Measurements from ENCODE around the gene RERE. TPM values are rescaled to one million over a fixed set of nuclear protein-coding genes. Genes with fewer than 3 reads are reported as not detected.

The RERE gene
- total RNA-seq, 1 experiment from 2014 or later, result 161 TPM

DNA sequence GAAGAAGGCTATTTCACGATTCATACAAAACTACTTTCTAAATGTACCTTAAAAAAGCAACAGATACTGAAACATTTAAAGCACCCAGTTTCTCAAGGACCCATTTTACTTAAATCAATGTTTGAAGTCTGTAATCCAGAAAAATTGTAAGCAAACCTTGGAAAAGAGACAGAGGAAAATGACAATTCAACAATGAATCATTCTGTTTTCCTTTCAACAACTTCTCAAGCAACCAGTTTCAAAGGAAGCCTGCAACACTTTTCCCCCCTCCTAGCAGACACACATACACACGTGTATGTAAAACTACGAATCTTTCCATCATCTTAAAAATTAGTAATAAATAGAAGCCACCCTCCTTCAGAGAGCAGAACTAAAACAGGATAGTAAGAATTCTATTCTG lies 1.2 kb downstream of the RERE start (continued):
- TF ChIP-seq, protein P1, sequence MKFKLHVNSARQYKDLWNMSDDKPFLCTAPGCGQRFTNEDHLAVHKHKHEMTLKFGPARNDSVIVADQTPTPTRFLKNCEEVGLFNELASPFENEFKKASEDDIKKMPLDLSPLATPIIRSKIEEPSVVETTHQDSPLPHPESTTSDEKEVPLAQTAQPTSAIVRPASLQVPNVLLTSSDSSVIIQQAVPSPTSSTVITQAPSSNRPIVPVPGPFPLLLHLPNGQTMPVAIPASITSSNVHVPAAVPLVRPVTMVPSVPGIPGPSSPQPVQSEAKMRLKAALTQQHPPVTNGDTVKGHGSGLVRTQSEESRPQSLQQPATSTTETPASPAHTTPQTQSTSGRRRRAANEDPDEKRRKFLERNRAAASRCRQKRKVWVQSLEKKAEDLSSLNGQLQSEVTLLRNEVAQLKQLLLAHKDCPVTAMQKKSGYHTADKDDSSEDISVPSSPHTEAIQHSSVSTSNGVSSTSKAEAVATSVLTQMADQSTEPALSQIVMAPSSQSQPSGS (CRISPR knock-in tag; IDR thresholded peaks at IDR 0.05; ENCODE audit: borderline replicate concordance, low read depth), result no peak
- TF ChIP-seq PREB (CRISPR knock-in tag; IDR thresholded peaks at IDR 0.05; ENCODE audit: borderline replicate concordance), result no peak
- TF ChIP-seq, protein P2, sequence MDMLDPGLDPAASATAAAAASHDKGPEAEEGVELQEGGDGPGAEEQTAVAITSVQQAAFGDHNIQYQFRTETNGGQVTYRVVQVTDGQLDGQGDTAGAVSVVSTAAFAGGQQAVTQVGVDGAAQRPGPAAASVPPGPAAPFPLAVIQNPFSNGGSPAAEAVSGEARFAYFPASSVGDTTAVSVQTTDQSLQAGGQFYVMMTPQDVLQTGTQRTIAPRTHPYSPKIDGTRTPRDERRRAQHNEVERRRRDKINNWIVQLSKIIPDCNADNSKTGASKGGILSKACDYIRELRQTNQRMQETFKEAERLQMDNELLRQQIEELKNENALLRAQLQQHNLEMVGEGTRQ (CRISPR knock-in tag; IDR thresholded peaks at IDR 0.05), result no peak
- no peak for TF ChIP-seq ZBTB21 (CRISPR knock-in tag; IDR thresholded peaks at IDR 0.05; ENCODE audit: borderline replicate concordance)
- TF ChIP-seq HMGXB4 (CRISPR knock-in tag; IDR thresholded peaks at IDR 0.05), result no peak

DNA sequence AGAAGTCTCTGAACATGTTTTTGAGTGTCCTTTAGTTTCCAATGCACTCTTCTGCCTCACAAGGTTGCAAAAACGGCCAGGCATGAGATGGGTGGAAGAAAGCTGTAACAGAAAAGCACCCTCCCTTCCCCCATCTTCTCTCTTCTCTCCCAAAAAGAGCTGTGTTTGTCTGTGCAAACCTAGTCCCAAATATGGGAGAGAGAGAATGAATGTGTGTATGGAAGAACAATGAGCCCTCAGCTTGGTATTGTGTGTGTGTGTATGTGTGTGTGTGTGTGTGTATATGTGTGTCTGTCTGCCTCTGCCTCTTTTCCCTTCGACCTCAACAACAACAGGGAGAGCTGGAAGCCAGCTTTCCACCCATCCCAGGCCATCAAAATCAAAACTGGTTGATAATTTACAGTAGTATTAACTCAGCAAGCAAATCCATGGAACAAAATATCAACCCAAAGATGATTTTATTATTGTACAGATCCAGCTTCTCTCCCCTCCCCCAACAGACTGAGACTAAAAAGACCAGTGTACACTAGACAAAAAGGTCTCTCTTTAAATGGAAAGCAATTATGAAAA lies 1.8 kb downstream of the RERE start:
- ChIA-PET POLR2A (no interaction called here), CTCF (interaction anchor here (1.0 to 2.1 kb wide), 6 partner anchors 10 to 189 kb away, joined by 3 to 50 read pairs (median 4); no protein-coding TSS in a partner anchor)
- DNase-seq (ENCODE audit: low spot score) (no peak), ATAC-seq (no peak)
- peaks cover 49% of the 10 kb centered on the region for H3K4me1 Mint-ChIP-seq
- H3K4me3 Mint-ChIP-seq, result peak overlapping the region; percentile 88
- TF ChIP-seq, protein P3, sequence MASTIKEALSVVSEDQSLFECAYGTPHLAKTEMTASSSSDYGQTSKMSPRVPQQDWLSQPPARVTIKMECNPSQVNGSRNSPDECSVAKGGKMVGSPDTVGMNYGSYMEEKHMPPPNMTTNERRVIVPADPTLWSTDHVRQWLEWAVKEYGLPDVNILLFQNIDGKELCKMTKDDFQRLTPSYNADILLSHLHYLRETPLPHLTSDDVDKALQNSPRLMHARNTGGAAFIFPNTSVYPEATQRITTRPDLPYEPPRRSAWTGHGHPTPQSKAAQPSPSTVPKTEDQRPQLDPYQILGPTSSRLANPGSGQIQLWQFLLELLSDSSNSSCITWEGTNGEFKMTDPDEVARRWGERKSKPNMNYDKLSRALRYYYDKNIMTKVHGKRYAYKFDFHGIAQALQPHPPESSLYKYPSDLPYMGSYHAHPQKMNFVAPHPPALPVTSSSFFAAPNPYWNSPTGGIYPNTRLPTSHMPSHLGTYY (CRISPR knock-in tag; IDR thresholded peaks at IDR 0.05), result no peak
- TF ChIP-seq ZNF121 (CRISPR knock-in tag; IDR thresholded peaks at IDR 0.05), result no peak
- TF ChIP-seq FOXK1 (CRISPR knock-in tag; IDR thresholded peaks at IDR 0.05), result no peak
- no peak for TF ChIP-seq KAT7 (CRISPR knock-in tag; IDR thresholded peaks at IDR 0.05; ENCODE audit: borderline replicate concordance)
- TF ChIP-seq, protein P4, sequence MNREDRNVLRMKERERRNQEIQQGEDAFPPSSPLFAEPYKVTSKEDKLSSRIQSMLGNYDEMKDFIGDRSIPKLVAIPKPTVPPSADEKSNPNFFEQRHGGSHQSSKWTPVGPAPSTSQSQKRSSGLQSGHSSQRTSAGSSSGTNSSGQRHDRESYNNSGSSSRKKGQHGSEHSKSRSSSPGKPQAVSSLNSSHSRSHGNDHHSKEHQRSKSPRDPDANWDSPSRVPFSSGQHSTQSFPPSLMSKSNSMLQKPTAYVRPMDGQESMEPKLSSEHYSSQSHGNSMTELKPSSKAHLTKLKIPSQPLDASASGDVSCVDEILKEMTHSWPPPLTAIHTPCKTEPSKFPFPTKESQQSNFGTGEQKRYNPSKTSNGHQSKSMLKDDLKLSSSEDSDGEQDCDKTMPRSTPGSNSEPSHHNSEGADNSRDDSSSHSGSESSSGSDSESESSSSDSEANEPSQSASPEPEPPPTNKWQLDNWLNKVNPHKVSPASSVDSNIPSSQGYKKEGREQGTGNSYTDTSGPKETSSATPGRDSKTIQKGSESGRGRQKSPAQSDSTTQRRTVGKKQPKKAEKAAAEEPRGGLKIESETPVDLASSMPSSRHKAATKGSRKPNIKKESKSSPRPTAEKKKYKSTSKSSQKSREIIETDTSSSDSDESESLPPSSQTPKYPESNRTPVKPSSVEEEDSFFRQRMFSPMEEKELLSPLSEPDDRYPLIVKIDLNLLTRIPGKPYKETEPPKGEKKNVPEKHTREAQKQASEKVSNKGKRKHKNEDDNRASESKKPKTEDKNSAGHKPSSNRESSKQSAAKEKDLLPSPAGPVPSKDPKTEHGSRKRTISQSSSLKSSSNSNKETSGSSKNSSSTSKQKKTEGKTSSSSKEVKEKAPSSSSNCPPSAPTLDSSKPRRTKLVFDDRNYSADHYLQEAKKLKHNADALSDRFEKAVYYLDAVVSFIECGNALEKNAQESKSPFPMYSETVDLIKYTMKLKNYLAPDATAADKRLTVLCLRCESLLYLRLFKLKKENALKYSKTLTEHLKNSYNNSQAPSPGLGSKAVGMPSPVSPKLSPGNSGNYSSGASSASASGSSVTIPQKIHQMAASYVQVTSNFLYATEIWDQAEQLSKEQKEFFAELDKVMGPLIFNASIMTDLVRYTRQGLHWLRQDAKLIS (CRISPR knock-in tag; IDR thresholded peaks at IDR 0.05; ENCODE audit: borderline replicate concordance), result no peak
- no peaks in the 10 kb centered on the region for H3K36me3 Mint-ChIP-seq
- peak overlapping the region; percentile 86 for H3K27ac Mint-ChIP-seq
- H3K27me3 Mint-ChIP-seq (ENCODE audit: low read depth), result no peaks in the 10 kb centered on the region
- H3K9me3 Mint-ChIP-seq, result no peaks in the 10 kb centered on the region

GRCh38 chr1:8814865-8815264 lies 2.6 kb downstream of the RERE start:
- H3K27ac Mint-ChIP-seq, result no peak overlapping the region
- H3K9me3 Mint-ChIP-seq, result no peaks in the 10 kb centered on the region
- no peaks in the 10 kb centered on the region for H3K36me3 Mint-ChIP-seq
- CTCF ChIA-PET, result interaction anchor here (1.0 to 2.1 kb wide), 6 partner anchors 9 to 190 kb away, joined by 3 to 50 read pairs (median 4); no protein-coding TSS in a partner anchor
- DNase-seq (ENCODE audit: low spot score) (no peak), ATAC-seq (peak; percentile 12; the same call in 1 of the 2 replicates)
- POLR2A ChIA-PET, result no interaction called here
- peaks cover 50% of the 10 kb centered on the region for H3K4me1 Mint-ChIP-seq
- H3K4me3 Mint-ChIP-seq, result peak overlapping the region; percentile 88
- H3K27me3 Mint-ChIP-seq (ENCODE audit: low read depth), result no peaks in the 10 kb centered on the region
- TF ChIP-seq, protein P5, sequence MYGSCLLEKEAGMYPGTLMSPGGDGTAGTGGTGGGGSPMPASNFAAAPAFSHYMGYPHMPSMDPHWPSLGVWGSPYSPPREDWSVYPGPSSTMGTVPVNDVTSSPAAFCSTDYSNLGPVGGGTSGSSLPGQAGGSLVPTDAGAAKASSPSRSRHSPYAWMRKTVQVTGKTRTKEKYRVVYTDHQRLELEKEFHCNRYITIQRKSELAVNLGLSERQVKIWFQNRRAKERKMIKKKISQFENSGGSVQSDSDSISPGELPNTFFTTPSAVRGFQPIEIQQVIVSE (CRISPR knock-in tag; IDR thresholded peaks at IDR 0.05; ENCODE audit: borderline replicate concordance), result no peak
- TF ChIP-seq, protein P6, sequence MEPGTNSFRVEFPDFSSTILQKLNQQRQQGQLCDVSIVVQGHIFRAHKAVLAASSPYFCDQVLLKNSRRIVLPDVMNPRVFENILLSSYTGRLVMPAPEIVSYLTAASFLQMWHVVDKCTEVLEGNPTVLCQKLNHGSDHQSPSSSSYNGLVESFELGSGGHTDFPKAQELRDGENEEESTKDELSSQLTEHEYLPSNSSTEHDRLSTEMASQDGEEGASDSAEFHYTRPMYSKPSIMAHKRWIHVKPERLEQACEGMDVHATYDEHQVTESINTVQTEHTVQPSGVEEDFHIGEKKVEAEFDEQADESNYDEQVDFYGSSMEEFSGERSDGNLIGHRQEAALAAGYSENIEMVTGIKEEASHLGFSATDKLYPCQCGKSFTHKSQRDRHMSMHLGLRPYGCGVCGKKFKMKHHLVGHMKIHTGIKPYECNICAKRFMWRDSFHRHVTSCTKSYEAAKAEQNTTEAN (CRISPR knock-in tag; IDR thresholded peaks at IDR 0.05), result no peak
- no peak for TF ChIP-seq PRRX2 (CRISPR knock-in tag; IDR thresholded peaks at IDR 0.05)
- TF ChIP-seq ZBTB21 (CRISPR knock-in tag; IDR thresholded peaks at IDR 0.05; ENCODE audit: borderline replicate concordance), result no peak
- no peak for TF ChIP-seq ZNF219 (CRISPR knock-in tag; IDR thresholded peaks at IDR 0.05; ENCODE audit: borderline replicate concordance)
- TF ChIP-seq, protein P7, sequence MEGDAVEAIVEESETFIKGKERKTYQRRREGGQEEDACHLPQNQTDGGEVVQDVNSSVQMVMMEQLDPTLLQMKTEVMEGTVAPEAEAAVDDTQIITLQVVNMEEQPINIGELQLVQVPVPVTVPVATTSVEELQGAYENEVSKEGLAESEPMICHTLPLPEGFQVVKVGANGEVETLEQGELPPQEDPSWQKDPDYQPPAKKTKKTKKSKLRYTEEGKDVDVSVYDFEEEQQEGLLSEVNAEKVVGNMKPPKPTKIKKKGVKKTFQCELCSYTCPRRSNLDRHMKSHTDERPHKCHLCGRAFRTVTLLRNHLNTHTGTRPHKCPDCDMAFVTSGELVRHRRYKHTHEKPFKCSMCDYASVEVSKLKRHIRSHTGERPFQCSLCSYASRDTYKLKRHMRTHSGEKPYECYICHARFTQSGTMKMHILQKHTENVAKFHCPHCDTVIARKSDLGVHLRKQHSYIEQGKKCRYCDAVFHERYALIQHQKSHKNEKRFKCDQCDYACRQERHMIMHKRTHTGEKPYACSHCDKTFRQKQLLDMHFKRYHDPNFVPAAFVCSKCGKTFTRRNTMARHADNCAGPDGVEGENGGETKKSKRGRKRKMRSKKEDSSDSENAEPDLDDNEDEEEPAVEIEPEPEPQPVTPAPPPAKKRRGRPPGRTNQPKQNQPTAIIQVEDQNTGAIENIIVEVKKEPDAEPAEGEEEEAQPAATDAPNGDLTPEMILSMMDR (IDR thresholded peaks at IDR 0.05), result no peak
- no peak for TF ChIP-seq NFYB (CRISPR knock-in tag; conservative IDR thresholded peaks at IDR 0.05; ENCODE audit: low read depth)

Measured in WTC11 (cell line).